ENCODE data around the gene PLIN3.
"Not testable (repeated sequence)": the region's sequence is repeated elsewhere in the genome, so short reads cannot be mapped to it uniquely, and the experiment has no call there.

PLIN3 gene

GRCh38 chr19:4801085-4801619, 66.3 kb downstream of the PLIN3 start:
- Mint-ChIP-seq H3K4me1 (ENCODE audit: low read depth) (peaks cover 9% of the 10 kb centered on the region), H3K9me3 (no peaks in the 10 kb centered on the region), H3K27ac (no peak overlapping the region), H3K4me3 (no peak overlapping the region), H3K36me3 (ENCODE audit: low read depth) (peaks cover 31% of the 10 kb centered on the region), H3K27me3 (no peaks in the 10 kb centered on the region)
- intact Hi-C loops (cut with micrococcal nuclease), result no loop called here

- intact Hi-C loops (cut with micrococcal nuclease), result no loop called here
- Mint-ChIP-seq H3K4me3 (no peak overlapping the region), H3K27me3 (no peaks in the 10 kb centered on the region), H3K4me1 (ENCODE audit: low read depth) (peaks cover 9% of the 10 kb centered on the region), H3K9me3 (no peaks in the 10 kb centered on the region), H3K27ac (no peak overlapping the region), H3K36me3 (ENCODE audit: low read depth) (peaks cover 36% of the 10 kb centered on the region)
Measured at GRCh38 chr19:4800591-4801081, 66.8 kb downstream of the PLIN3 start.

DNA sequence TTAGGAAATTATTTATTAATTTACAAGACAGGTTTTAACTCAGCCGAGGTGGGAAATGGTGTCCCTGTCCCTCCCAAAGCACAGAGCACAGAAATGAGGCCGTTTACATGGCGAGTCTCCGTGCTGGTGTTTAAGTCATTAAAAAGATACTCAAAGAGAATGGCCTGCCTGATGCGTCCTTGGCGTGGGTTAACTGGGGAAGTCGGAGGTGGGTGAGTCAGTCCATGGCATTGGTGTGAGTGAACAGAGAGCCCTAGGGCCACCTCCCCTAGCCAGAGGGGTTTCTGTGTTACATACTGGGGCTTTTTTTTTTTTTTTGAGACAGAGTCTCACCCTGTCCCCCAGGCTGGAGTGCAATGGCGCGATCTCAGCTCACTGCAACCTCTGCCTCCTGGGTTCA, 72.1 kb downstream of the PLIN3 start:
- Mint-ChIP-seq H3K36me3 (ENCODE audit: low read depth) (peaks cover 78% of the 10 kb centered on the region), H3K9me3 (no peaks in the 10 kb centered on the region), H3K27me3 (no peaks in the 10 kb centered on the region), H3K4me1 (ENCODE audit: low read depth) (peaks cover 44% of the 10 kb centered on the region), H3K27ac (no peak overlapping the region), H3K4me3 (no peak overlapping the region)
- intact Hi-C loops (cut with micrococcal nuclease), result no loop called here

DNA sequence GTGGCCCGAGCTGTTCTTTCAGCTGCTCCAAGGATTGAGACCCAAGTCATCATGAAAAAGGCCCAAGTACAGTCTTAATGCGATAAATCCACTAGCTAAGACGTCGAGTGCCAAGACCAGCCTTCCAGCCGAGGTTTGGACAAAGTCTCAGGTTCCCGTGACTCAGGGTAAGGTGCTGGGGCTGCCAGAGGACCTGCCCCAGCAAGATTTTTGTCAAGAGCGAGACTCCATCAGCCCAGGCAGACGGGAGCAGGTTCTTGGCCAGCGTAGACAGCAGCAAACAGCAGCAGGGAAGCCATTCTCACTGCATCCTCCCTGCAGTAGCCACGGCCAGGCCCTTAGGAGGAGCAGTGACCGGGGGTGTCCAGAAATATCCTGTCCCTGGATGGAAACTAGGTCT, 72.5 kb downstream of the PLIN3 start:
- Mint-ChIP-seq H3K4me3 (no peak overlapping the region), H3K27ac (no peak overlapping the region), H3K4me1 (ENCODE audit: low read depth) (peaks cover 44% of the 10 kb centered on the region), H3K27me3 (peaks cover 2% of the 10 kb centered on the region), H3K9me3 (no peaks in the 10 kb centered on the region), H3K36me3 (ENCODE audit: low read depth) (peaks cover 78% of the 10 kb centered on the region)
- intact Hi-C loops (cut with micrococcal nuclease), result no loop called here

DNA sequence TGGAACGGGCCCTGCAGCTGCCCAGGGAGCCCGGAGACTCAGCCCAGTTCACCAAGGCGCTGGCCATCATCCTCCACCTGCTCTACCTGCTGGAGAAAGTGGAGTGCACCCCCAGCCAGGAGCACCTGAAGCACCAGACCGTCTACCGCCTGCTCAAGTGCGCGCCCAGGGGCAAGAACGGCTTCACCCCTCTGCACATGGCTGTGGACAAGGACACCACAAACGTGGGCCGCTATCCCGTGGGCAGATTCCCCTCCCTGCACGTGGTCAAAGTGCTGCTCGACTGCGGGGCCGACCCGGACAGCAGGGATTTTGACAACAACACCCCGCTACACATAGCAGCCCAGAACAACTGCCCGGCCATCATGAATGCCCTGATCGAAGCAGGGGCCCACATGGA, 74.2 kb downstream of the PLIN3 start:
- peak overlapping the region; percentile 90 for H3K27ac Mint-ChIP-seq
- H3K27me3 Mint-ChIP-seq; H3K9me3 Mint-ChIP-seq; intact Hi-C loops (cut with micrococcal nuclease): not testable (repeated sequence)
- peaks cover 69% of the 10 kb centered on the region for H3K36me3 Mint-ChIP-seq (ENCODE audit: low read depth)
- peak overlapping the region; percentile 80 for H3K4me3 Mint-ChIP-seq
- peaks cover 44% of the 10 kb centered on the region for H3K4me1 Mint-ChIP-seq (ENCODE audit: low read depth)

- Mint-ChIP-seq H3K4me1 (ENCODE audit: low read depth) (peaks cover 44% of the 10 kb centered on the region), H3K4me3 (peak overlapping the region; percentile 80), H3K36me3 (ENCODE audit: low read depth) (peaks cover 64% of the 10 kb centered on the region), H3K27ac (peak overlapping the region; percentile 90)
- intact Hi-C loops (cut with micrococcal nuclease); H3K9me3 Mint-ChIP-seq; H3K27me3 Mint-ChIP-seq: not testable (repeated sequence)
Measured at GRCh38 chr19:4792866-4793195, 74.6 kb downstream of the PLIN3 start.

DNA sequence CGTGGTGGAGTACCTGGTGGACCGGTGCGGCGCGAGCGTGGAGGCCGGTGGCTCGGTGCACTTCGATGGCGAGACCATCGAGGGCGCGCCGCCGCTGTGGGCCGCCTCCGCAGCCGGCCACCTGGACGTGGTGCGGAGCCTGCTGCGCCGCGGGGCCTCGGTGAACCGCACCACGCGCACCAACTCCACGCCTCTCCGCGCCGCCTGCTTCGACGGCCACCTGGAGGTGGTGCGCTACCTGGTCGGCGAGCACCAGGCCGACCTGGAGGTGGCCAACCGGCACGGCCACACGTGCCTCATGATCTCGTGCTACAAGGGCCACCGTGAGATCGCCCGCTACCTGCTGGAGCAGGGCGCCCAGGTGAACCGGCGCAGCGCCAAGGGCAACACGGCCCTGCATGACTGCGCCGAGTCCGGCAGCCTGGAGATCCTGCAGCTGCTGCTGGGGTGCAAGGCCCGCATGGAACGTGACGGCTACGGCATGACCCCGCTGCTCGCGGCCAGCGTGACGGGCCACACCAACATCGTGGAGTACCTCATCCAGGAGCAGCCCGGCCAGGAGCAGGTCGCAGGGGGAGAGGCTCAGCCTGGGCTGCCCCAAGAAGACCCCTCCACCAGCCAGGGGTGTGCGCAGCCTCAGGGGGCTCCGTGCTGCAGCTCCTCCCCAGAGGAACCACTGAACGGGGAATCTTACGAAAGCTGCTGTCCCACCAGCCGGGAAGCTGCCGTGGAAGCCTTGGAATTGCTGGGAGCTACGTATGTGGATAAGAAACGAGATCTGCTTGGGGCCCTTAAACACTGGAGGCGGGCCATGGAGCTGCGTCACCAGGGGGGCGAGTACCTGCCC, 75.2 kb downstream of the PLIN3 start:
- H3K27me3 Mint-ChIP-seq; intact Hi-C loops (cut with micrococcal nuclease); H3K9me3 Mint-ChIP-seq: not testable (repeated sequence)
- peaks cover 44% of the 10 kb centered on the region for H3K4me1 Mint-ChIP-seq (ENCODE audit: low read depth)
- H3K4me3 Mint-ChIP-seq, result peak overlapping the region; percentile 80
- peak overlapping the region; percentile 90 for H3K27ac Mint-ChIP-seq
- peaks cover 58% of the 10 kb centered on the region for H3K36me3 Mint-ChIP-seq (ENCODE audit: low read depth)

DNA sequence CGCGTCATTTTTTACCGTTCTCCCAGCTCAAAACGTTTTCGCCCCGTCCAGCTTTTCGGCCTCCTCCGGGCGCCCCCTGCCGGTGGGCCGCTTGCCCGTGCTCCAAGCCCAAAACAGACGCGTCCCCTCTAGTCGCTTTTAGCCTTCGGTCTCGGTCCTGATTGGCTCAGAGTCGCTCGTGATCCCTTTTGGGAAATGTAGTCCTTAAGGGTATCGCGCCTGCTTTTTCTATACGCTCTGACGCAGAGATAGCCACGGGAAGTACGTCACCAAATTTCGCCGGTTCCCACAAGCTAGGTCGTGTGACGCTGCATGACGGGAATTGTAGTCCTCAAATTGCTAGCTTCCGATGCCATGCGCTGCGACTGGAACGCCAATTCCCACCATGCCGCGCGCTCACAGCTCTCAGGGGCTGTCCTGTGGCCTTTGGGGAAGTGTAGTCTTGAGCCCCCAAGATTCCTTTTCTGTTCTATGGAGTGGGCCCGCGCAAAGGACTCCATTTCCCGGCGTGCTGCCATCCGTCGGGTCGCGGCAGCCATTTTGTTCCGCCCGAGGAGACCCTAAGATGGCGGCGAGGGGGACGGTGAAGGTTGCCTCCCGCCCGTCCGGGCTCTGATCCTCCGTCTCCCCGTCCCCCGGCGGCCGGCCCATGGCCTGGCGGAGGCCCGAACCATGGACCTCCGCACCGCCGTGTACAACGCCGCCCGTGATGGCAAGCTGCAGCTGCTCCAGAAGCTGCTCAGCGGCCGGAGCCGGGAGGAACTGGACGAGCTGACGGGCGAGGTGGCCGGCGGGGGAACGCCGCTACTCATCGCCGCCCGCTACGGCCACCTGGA, 76.1 kb downstream of the PLIN3 start, which contains the start of gene FEM1A:
Gene FEM1A, plus strand, starts transcription at position 552 of the 836 bp plus-strand sequence. Its CDS starts 121 bp downstream, at position 673.
- peaks cover 39% of the 10 kb centered on the region for H3K4me1 Mint-ChIP-seq (ENCODE audit: low read depth)
- peak within 1 kb of the TSS; percentile 90 for H3K27ac Mint-ChIP-seq
- intact Hi-C loops (cut with micrococcal nuclease), result loop anchor here (1.0 kb wide), 1 partner anchor 59 kb away; no protein-coding TSS in a partner anchor
- peak within 1 kb of the TSS; percentile 80 for H3K4me3 Mint-ChIP-seq
- peaks cover 50% of the 10 kb centered on the region for H3K36me3 Mint-ChIP-seq (ENCODE audit: low read depth)
- no peaks in the 10 kb centered on the region for H3K9me3 Mint-ChIP-seq
- H3K27me3 Mint-ChIP-seq, result peaks cover 15% of the 10 kb centered on the region

All from dendritic cell treated with granulocyte-macrophage colony-stimulating factor and Interleukin-4, amounts not matched to agents 40 ng/mL and 50 ng/mL, for 4 days (primary cell).